Renal pelvis (tissue), 4 donors: ENCODE data around the gene CAMK2G. TPM values are rescaled to one million over a fixed set of nuclear protein-coding genes. Genes with fewer than 3 reads are reported as not detected.
"Not testable (repeated sequence)": the region's sequence is repeated elsewhere in the genome, so short reads cannot be mapped to it uniquely, and the experiment has no call there.

ENCODE experiments used
- DNase-seq: peaks from one replicate; pipeline ENCODE4 v3.0.0-alpha.2; 2013
- polyA plus RNA-seq, 3 donors: library from polyadenylated mRNA; unstranded; fragments of 120-200 nt; gene quantifications; one replicate each; pipeline ENCODE4 v1.2.1, GENCODE V29; 2013; ENCODE audit not compliant: insufficient read length in 3 of 3

Gene CAMK2G
- polyA plus RNA-seq, 3 donors, result 21.5 to 35.9 (median 33.2) TPM

DNA sequence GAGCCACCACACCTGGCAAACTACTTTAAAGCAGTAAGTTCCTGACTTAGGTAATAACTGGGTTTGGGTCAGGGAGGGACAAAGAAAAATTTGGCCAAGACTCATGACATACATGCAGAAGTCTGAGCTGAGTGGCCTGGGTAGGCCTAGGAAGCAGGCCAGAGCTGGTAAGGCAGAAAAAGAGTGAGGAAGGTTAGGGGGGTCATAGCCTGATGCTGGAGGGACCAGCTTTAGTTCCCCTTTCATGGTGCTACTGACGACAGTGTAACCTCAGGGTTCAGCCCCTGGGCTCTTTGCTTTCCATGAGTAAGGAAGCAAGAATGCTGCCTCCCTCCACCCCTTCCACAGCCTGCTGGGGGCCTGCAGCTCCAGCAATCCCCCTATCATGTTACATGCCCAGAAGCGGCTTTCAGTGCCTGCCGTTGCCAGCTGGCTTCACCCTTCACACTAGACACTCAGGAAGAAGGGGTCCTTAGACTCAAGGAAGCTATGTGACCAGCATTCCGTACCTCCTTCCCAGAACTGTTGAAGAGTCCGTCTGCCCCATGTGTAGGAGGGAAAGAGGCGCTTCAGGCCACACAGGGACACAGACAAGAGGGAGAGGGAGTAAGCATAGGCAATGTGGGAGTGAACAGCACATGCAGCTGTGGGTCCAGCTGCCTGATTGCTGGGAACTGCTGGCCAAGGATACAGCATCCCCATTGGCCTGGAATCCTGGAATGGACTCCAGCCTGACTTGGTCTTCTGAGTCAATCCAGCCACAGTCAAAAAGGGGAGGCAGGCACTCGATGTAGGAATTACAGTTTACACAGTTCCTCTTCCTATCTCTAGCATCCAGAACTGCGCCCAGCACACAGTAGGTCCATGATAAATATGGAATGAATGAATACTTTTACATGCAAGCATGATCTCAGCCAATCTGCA lies 32.4 kb upstream of the CAMK2G start:
- peak; percentile 86 for DNase-seq

DNA sequence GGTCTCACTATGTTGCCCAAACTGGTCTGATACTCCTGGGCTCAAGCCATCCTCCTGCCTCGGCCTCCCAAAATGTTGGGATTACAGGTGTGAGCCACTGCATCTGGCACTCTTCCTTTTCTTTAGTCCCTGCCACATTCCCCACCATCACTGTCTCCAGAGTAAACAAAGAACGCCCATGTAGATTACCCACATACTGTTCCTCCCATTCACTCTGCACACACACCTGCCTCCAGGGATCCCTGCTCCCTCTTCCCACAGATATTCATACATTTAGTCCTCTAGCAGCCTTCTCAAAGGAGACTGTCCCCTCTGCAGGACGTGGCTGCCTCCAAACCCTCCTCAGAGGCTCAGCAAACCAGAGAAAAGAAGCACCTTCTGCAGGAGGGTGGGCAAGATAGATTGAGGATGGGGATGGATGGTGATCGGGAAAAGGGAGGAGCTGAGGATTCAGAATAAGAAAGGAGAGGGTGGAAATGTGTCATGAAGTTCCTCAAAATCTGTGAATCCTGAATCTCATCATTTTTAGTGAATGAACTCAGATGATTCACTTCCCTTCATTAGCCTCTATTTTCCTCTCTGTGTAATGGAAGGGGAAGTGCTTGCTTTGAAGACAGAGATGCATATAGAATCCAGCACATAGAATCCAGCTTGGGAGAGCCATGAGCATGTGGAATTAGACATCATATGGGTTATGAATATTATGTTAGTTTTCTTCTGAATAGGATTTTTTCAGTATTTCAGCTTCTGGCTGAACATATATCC lies 31.1 kb upstream of the CAMK2G start:
- DNase-seq, result no peak

DNA sequence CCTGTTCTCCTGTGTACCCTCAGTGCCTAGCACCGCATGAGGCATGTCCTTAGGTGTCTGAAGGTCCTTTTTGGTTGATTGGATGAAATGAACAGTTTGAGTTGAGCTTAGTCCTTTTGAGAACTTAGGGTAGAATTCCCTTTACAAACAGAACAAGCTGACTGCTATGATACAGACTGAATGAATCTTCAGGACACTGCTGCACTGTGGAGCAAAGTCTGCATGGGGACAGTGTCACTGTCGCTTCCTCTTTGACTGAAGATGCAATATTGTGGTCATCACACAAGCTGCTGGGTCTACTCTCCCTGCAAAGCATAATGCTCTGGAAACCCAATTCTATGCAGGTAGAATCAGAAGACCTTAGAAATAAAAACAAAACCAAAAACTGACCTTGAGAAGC lies 28.0 kb upstream of the CAMK2G start:
- DNase-seq, result no peak

DNA sequence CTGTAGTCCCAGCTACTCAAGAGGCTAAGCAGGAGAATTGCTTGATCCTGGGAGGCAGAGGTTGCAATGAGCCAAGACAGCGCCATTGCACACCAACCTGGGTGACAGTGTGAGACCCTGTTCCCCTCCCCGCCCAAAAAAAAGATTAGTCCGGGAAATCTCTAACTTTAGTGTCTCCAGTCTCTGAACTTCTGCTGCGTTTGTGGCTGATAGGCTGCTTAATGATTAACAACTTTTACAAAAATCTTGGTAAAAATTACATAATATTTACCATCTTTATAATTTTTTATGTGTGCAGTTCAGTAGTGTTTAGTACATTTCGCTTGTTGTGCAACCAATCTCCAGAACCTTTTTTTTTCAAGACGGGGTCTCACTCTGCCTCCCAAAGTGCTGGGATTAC lies 26.9 kb upstream of the CAMK2G start:
- no peak for DNase-seq

DNA sequence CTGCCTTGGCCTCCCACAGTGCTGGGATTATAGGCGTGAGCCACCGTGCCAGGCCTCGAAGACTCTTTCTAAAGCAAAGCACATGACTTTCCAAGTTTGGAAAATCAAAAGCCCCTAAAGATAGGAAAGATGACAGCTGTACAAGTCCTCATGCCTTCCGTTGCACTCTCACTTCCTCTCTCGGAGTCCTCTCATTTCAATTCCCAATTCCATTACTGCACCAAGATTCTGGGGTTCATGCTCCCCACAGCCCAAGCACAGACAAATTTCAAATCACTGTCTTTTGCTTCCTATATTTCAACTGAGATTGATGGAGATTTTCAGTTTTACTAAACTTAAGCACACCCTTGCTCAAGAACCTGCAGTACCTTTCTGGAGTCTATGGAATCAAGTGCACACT lies 25.7 kb upstream of the CAMK2G start:
- no peak for DNase-seq

DNA sequence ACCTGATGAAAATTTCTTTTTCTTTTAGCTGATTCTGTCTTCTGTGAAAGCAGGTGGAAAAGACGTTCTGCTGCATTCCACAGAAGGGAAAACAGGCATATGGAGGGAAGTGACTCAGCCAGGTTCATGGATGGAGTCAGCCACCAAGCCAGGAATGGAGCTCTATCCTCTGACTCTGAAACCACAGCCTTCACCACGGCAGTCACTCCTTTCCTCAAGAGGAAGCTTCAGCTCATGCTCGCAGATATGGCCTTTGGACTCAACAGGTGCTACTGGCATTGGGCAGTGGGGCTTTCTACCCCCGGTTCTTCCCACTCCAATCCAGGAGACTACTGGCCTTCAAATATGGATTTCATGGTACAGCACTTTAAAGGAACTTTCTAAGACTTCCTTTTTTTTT lies 25.1 kb upstream of the CAMK2G start:
- DNase-seq, result no peak

DNA sequence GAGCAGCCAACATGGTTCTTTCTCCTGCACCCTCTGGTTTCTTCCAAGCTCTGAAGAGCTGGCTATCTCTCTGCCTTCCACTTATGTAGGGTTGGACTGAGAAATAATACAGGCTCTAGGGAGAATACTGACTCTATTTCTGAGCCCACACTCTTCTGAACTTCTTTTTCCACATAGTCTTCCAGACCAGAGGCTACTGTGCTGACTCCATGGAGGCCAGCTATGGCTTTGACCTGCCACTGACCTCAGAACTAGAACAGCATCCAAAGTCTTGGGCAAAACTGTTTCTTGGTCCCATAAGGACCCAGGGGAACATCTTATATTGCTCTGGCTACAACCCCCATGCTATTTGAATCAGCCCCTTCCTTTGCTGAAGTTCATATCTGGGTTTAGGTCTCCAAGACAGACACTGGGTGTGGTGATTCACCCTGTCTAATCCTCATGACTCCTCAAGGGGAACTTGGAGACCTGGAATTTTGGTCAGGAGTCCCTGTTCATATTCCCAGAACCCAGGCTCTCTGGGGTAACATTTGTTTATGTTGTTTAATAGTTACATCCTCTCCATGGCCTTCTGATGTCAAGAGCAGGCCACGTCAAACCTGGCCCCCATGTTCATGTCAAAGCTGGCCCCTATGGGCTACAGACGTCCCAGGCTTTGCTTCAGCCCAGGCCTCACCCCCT lies 24.5 kb upstream of the CAMK2G start:
- no peak for DNase-seq

DNA sequence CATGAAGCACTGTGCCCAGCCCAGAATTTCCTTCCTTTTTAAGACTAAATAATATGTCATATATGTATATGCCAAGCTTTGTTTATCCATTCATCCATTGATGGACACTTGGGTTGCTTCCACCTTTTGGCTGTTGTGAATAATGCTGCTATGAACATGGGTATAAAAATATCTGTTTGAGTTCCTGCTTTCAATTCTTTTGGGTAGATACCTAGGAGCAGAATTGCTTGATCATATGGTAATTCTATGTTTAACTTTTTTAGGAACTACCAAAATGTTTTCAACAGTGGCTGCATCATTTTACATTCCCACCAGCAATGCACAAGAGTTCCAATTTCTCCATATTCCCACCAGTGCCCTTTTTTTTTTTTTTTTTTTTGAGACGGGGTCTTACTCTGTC lies 23.3 kb upstream of the CAMK2G start:
- no peak for DNase-seq

DNA sequence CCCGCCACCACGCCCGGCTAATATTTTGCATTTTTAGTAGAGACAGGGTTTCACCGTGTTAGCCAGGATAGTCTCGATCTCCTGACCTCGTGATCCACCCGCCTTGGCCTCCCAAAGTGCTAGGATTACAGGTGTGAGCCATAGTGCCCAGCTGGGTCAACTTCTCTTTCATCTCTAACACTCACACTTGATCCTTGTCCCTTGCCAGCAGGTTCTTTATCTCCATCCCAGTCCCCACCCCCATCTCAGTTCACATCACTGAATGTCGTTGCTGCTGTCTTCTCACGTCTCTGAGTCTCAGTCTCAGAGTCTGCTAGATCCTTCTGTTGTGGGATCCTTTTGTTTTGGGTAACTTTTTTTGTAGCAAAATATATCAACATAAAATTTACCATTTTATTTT lies 21.0 kb upstream of the CAMK2G start:
- not testable (repeated sequence) for DNase-seq

DNA sequence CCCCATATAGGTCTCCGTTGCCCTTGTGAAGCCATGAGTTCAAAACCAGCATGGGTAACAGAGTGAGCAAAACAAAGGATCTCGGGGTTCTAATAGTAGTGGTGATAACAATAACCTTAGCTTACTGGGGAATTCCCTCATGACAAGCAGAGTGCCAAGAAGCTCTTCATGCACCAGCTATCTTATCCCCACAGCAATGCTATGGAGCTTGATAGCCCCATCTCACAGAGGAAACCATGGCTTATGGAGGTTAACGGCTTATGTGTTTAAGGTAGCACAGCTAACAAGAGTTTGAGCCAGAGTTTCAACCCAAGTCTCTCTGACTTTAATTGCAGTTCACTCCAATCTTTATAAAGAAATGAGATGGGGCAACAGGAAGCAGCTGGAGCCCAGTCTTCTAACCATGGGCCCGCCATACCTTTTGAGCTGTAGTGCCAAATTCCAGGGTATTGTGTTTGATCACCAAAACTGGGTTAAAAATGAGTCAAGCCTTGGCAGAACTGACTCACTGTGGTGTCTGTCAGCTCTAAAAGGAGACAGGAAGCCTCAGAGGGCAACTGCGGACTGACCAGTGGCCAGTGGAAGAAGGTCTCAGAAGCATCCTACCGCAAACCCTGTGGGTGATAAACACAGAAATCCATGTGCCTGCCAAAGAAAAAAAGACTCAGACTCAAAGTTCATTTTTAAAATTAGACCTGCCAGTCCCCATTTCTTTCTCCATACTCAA lies 20.1 kb upstream of the CAMK2G start:
- DNase-seq, result no peak

DNA sequence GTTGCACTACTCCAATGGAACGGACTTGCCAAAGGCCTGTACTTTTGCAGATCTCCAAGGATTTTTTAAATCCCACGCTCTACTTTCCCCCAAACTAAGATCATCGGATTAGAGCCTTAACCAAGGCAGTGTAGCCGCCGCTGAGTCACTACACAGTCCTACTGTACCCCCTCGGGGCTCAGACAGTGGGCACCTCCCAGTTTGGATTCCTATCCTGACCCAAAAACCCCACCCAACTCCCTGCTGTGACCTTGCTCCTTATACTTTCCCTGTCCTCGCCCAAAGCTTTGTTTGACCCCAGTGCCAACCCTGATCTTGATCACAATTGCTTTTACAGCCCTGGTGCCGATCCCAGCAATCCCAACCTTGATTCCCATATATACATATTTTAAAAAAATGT lies 19.1 kb upstream of the CAMK2G start:
- no peak for DNase-seq

DNA sequence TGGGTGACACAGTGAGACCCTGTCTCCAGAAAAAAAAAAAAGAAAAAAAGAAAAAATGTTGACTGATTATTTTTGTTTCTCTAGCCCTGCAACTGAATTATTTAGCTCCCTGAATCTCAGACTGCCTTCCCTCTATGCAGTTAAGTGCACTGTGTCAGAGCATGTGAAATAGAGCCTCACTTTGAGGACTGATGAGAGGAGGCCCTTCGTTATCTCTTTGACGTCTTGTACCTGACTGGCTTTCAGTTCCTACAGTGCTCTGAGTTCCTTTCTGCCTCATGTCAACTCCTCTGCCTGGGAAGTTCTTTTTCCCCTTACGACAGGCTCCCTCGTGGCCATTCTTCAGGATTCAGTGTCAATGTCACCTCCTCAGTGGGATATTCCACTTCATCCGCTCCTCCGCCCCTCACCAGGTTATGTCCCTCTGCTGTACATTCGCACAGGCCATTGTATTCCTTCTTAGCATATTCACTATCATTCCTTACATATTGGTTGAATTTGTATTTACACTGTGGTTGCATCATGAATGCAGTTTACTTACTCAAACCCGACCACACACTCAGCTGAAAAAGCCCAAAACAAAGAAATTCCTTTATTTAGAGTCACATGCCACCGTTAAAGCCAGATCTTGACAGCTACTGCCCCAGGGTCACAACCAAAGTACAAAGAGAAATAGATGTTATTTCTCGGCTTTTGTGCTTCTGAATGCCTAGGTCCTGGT lies 18.1 kb upstream of the CAMK2G start:
- DNase-seq, result no peak

DNA sequence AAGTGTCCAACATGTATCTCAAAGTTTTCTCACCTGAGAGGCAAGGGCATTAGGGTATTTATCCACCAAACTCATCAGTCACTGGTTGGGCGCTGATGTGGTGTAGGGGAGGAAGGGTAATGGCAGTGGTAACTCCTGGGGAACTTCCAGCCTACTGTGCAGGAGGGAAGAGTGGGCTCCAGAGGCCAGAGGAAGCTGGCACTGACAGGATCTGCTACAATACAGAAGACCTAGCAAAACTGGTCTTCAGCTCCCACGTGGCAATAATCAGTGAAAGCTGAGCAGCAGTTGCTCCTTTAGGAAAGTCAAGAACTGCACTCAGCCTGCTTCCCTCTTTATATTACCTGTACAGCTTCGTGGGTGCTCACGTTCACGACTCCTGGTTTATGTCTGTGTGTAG lies 17.2 kb upstream of the CAMK2G start:
- no peak for DNase-seq

DNA sequence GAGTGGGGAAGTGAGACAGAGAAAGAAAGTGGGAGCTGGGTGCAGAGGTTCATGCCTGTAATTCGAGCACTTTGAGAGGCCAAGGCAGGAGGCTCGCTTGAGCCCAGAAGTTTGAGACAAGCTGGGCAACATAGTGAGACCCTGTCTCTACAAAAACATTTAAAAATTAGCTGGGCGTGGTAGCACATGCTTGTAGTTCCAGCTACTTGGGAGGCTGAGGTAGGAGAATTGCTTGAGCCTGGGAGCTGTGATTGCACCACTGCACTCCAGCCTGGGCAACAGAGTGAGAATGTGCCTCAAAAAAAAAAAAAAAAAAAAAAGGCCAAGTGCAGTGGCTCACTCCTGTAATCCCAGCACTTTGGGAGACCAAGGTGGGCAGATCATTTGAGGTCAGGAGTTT lies 16.5 kb upstream of the CAMK2G start:
- DNase-seq, result not testable (repeated sequence)

DNA sequence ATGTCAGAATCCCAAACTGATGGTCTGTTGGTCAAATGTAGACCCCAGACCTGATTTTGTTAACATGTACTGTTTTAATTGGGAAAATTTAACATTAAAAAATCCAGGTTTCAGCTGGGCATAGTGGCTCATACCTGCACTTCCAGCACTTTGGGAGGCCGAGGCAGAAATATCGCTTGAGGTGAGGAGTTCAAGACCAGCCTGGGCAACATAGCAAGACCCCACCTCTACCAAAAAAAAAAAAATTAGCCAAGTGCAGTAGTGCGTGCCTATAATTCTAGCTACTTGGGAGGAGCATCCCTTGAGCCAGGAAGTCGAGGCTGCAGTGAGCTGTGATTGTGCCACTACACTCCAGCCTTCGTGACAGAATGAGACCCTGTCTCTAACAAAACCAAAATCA lies 15.9 kb upstream of the CAMK2G start:
- no peak for DNase-seq

DNA sequence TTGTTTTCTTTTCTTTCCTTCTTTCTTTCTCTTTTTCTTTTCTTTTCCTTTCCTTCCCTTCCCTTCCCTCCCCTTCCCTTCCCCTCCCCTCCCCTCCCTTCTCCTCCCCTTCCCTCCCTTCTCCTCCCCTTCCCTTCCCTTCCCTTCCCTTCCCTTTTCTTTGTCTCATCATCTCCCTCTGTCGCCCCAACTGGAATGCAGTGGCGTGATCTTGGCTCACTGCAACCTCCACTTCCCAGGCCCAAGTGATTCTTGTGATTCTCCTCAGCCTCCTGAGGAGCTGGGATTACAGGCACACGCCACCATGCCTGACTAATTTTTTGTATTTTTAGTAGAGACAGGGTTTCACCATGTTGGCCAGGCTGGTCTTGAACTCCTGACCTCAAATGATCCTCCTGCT lies 15.1 kb upstream of the CAMK2G start:
- not testable (repeated sequence) for DNase-seq

DNA sequence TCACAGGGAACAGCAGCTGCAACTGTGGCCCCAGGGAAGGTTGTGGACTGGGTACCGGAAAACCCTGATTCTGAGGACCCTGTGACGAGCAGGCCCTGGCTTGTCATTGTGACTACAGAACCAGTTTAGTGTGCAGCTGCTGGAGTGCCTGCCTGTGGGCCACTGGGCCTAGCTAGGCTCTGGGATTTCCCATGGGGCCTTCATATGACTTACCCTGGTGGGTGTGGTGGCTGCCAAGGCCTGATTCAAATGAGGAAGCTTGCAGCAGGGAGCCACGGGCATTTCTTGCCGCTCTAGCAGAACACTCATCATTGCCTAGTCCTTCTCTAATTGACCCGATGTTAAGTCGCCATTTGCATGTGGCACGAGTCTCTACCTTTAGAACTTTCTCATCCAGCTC lies 14.7 kb upstream of the CAMK2G start:
- DNase-seq, result no peak

DNA sequence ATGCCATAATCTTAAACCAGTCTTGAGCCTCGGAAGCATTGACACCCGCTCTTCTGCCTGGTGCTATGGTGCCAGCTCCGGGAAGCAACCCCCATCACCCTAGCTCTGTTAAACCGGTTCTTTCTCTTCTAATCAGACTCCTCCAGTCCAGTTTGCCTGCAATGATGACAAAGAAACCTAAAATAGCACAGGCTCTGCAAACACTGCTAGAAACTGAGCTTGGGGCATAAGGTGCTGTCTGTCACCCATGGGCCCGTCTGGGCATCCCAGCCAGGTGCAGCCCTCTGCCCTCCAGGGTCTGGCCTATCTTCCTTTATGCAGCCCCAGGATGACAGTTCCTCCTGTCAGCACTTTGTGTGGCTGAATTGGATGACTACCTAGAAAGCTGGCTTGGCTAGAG lies 14.2 kb upstream of the CAMK2G start:
- DNase-seq, result no peak

DNA sequence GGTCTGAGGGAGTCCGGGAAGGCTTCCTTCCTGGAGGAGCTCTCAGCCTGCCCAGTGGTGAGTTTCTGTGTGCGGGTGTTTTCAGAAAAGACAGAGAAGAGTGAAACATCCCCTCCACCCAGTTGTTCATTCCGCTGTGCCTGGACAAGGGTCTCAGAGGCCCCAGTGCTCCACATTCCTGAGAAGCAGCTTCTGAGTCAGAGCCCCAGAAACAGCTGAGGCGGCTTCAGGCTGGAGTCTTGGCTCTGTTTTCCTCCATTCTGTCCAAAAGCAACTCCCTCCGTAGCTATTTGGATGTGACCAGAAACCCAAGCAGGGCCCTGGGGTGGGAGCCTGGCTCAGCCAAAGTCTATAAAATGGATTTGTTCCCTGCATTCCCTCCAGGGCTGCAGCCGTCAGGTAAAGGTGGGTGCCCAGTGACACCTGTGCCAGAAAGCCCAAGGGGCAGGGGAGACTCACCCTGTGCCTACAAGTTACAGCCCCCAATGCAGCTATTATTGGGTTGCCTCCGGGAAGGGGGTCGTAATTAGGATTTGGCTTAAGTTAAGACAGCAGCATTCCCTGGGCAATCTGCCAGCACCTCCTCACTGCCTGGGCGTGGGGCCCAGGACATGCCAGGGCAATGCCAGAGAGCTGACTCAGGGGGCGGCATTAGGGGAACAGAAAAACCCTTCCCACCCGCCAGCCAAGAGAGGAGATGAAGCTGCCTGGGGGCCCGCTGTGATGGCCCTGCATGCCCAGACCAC lies 13.1 kb upstream of the CAMK2G start:
- no peak for DNase-seq

DNA sequence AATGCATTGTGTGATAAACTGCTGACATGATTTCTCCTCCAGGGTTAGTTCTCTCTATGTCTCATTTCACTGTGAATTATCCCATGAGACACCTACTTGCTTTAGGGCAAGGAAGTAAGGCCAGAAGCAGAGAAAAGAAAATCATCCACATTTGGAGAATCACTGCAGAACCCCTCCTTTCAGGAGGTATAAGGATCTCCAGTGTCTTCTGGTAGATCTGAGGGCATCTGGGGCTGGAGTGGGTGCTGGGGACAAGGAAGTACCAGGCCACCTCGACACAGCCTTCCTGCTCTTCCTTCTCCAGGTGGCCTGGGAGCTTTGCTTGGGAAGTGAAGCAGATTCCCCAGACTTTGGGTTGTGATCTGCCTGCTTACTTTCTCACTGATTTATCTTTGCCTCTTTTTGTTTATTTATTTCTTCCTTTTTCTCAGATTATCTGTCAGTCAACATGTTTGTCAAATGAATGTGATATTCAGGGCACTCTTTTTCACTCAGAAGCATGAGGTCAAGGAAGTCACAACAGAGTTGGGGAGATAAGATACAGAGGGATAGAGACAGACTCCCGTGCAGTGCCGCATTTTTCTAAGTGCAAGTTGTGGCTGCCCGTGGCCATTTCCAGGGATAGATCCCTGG lies 12.4 kb upstream of the CAMK2G start:
- DNase-seq, result no peak
